T-helper 2 cell treated with Interferon-gamma antibody and Interleukin-4, amounts not matched to agents 5 μg/mL and 100 μg/mL, for 36 hours (primary cell): ENCODE results near the gene TUFT1.
"Not testable (repeated sequence)": the region's sequence is repeated elsewhere in the genome, so short reads cannot be mapped to it uniquely, and the experiment has no call there.

Source experiments
- DNase-seq: peaks from one replicate; pipeline ENCODE4 v3.0.0; 2021; ENCODE audit warnings: low spot score
- H3K27ac Mint-ChIP-seq: one replicate; pipeline ENCODE4 v1.8.0; 2021; ENCODE audit warnings: mild to moderate bottlenecking, mixed read lengths
- H3K27me3 Mint-ChIP-seq: one replicate; pipeline ENCODE4 v1.8.0; 2021; ENCODE audit warnings: low read depth, mixed read lengths
- H3K36me3 Mint-ChIP-seq: one replicate; pipeline ENCODE4 v1.8.0; 2021; ENCODE audit warnings: low read depth, mixed read lengths
- H3K4me1 Mint-ChIP-seq: one replicate; pipeline ENCODE4 v1.8.0; 2021; ENCODE audit warnings: low read depth, mixed read lengths
- H3K4me3 Mint-ChIP-seq: one replicate; pipeline ENCODE4 v1.8.0; 2022; ENCODE audit warnings: mild to moderate bottlenecking, moderate library complexity, mixed read lengths
- H3K9me3 Mint-ChIP-seq: one replicate; pipeline ENCODE4 v1.8.0; 2021; ENCODE audit warnings: mixed read lengths

Gene TUFT1

DNA sequence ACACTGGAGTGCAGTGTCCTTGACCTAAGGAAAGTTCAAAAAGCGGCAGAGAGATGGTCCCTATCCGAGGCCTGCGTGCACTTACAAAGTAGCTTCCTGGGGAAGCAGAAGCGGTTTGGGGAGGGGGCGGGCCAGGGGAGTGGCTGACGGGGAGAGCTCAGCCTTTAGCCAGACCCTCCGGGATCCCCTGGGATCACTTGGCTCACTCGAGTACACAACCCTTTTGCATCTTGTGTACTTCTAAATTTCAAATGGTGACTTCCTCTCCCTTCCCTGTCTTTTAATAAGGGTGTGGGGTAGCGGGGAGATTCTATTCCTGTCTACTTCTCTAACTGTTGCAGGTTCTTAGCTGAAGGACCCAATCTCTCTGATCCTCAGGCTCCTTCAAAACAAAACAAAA is 53.6 kb downstream of the TUFT1 start:
- Mint-ChIP-seq H3K36me3 (no peaks in the 10 kb centered on the region), H3K4me3 (peak overlapping the region; percentile 58), H3K27ac (no peak overlapping the region), H3K4me1 (peaks cover 7% of the 10 kb centered on the region), H3K9me3 (no peaks in the 10 kb centered on the region), H3K27me3 (peaks cover 25% of the 10 kb centered on the region)
- no peak for DNase-seq

DNA sequence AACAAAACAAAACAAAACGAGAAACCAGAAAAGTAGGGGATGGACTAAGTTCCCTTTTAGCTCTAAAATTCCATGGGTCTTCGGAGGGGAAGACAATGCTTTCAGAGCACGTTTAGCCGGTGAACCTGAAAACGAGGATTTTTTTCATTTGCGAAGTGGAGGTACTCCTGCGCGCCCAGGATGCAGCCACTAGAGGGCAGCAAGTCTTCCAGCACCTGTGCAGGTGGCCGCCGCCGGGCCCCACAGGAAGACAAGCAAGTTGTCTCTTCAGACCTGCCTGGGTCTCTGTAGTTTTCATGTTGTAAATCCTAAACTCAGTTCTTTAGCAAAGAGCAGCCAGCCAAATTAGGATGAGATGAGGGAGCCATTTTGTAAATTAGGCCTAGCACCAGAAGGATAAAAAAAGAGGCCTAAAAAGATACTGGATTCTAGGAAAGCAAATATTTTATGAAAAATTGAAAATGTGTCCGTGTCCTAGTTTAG is 54.1 kb downstream of the TUFT1 start:
- Mint-ChIP-seq H3K9me3 (no peaks in the 10 kb centered on the region), H3K36me3 (no peaks in the 10 kb centered on the region), H3K4me1 (peaks cover 7% of the 10 kb centered on the region), H3K4me3 (peak overlapping the region; percentile 58), H3K27ac (peak overlapping the region; percentile 6), H3K27me3 (peaks cover 22% of the 10 kb centered on the region)
- DNase-seq, result peak; percentile 74

DNA sequence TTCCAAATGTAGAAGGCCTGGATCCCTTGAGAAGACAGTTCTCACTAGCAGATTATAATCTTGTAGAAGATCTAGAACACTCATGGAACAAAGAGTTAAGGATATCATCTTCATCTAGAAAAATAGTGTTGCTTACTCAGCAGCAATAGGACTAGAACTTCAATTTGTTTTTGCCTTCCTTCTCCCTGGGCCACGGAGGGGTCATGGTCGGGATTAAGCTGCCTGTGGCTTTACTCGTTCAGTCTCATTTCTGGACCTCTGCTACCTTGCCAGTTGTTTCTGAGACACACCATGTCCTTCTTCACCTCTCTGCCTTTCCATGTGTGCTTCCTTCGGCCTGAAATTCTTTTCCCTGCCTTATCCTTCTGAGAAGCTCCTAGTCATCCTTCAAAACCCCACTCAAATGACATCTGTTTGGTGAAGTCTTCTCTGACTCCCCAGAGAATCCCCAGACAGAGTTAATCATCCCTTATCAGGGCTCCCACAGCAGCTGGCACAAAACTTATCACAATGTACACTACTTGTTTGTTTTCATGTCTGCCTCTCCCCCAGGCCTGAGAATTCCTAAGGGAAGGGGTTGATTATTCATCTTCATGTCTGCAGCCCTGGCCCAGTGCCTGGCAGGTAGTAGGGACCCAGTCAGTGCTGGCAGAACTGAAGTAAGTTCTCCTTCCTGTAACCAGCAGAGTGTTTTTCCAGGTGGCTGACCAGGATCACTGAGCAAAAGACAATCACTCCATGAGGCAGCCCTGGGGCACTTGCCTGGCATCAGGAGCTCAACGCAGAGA is 56.3 kb downstream of the TUFT1 start:
- H3K27ac Mint-ChIP-seq, result no peak overlapping the region
- H3K4me1 Mint-ChIP-seq, result peaks cover 7% of the 10 kb centered on the region
- H3K36me3 Mint-ChIP-seq, result no peaks in the 10 kb centered on the region
- DNase-seq, result no peak
- H3K9me3 Mint-ChIP-seq, result no peaks in the 10 kb centered on the region
- H3K27me3 Mint-ChIP-seq, result peaks cover 12% of the 10 kb centered on the region
- H3K4me3 Mint-ChIP-seq, result no peak overlapping the region

DNA sequence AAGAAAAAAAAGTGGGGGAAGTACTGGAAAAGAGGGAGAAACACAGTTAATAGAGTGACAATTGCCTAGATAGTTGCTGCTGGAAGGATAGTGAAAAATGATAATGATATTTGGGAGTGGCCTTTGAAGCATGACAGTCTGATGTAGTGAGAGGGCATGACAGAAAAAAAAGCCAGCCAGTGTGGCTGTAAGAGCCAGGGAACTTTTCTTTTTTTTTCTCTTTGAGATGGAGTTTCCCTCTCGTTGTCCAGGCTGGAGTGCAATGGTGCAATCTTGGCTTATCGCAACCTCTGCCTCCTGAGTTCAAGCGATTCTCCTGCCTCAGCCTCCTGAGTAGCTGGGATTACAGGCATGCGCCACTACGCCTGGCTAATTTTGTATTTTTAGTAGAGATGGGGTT is 62.4 kb downstream of the TUFT1 start:
- not testable (repeated sequence) for DNase-seq, H3K27ac Mint-ChIP-seq, H3K9me3 Mint-ChIP-seq, H3K4me1 Mint-ChIP-seq, H3K4me3 Mint-ChIP-seq, H3K36me3 Mint-ChIP-seq
- H3K27me3 Mint-ChIP-seq, result peaks cover 12% of the 10 kb centered on the region

DNA sequence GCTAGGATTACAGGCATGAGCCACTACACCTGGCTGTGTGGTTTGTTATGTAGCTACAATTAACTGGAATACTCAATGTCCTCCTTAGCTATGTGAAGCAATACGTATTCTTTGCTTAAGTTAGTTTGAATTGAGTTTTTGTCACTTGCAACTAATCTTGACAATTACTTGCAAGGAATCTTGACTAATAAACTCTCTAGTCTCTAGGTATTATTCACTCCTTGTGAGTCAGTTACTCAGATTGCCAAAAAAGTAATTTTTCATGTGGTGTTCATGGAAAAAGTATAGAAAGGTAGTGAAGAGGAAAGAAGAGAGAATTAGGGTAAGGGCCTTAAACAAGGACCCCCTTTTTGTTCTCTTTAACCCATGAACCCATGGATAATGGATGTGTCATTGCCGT is 64.2 kb downstream of the TUFT1 start:
- no peak overlapping the region for H3K4me3 Mint-ChIP-seq
- H3K27me3 Mint-ChIP-seq, result peaks cover 18% of the 10 kb centered on the region
- no peaks in the 10 kb centered on the region for H3K4me1 Mint-ChIP-seq

GRCh38 chr1:151606384-151606783 is 66.3 kb downstream of the TUFT1 start:
- Mint-ChIP-seq H3K27me3 (peaks cover 18% of the 10 kb centered on the region), H3K27ac (no peak overlapping the region), H3K4me3 (no peak overlapping the region), H3K4me1 (peaks cover 1% of the 10 kb centered on the region), H3K9me3 (no peaks in the 10 kb centered on the region), H3K36me3 (no peaks in the 10 kb centered on the region)
- DNase-seq, result no peak

More for the DNA sequence above, 64.2 kb downstream of the TUFT1 start:
- H3K36me3 Mint-ChIP-seq, result no peaks in the 10 kb centered on the region
- no peaks in the 10 kb centered on the region for H3K9me3 Mint-ChIP-seq
- no peak for DNase-seq
- H3K27ac Mint-ChIP-seq, result no peak overlapping the region

DNA sequence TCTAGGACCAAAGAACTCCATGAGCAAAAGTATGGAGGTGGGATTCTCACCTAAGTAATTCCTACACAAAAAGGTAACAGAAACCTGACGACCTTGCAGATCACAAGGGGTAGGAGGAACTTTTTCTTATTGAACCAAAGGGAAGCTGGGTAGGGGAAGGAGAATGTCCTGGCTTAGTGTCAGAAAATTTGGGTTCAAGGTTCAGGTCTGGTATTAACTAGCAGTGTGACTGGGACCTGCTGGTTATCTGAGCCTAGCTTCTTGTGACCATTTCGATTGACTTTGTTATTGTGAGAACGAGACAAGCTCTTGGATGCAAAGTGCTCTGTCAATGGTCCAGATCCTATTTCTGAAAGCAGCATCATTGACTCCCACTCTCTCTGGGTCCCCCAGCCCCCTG is 66.7 kb downstream of the TUFT1 start:
- Mint-ChIP-seq H3K4me3 (no peak overlapping the region), H3K27ac (no peak overlapping the region), H3K27me3 (peaks cover 18% of the 10 kb centered on the region), H3K9me3 (no peaks in the 10 kb centered on the region), H3K36me3 (no peaks in the 10 kb centered on the region), H3K4me1 (peaks cover 5% of the 10 kb centered on the region)
- no peak for DNase-seq

GRCh38 chr1:151610142-151610541 is 70.0 kb downstream of the TUFT1 start:
- Mint-ChIP-seq H3K36me3 (peaks cover 9% of the 10 kb centered on the region), H3K9me3 (no peaks in the 10 kb centered on the region), H3K4me3 (no peak overlapping the region), H3K4me1 (peaks cover 22% of the 10 kb centered on the region), H3K27me3 (peaks cover 15% of the 10 kb centered on the region), H3K27ac (no peak overlapping the region)
- DNase-seq, result no peak

- DNase-seq, result no peak
- Mint-ChIP-seq H3K27me3 (peaks cover 13% of the 10 kb centered on the region), H3K27ac (peak overlapping the region; percentile 66), H3K4me3 (peak overlapping the region; percentile 77), H3K9me3 (no peaks in the 10 kb centered on the region), H3K4me1 (peaks cover 33% of the 10 kb centered on the region), H3K36me3 (peaks cover 12% of the 10 kb centered on the region)
Observed at GRCh38 chr1:151611288-151611790, 71.2 kb downstream of the TUFT1 start.

GRCh38 chr1:151611832-151612500 is 71.9 kb downstream of the TUFT1 start, which contains the start of gene SNX27:
Gene SNX27, plus strand, starts transcription at chr1:151612050. Its CDS starts 152 bp downstream, at chr1:151612202.
- peak; percentile 82 for DNase-seq
- Mint-ChIP-seq H3K27me3 (peaks cover 10% of the 10 kb centered on the region), H3K9me3 (no peaks in the 10 kb centered on the region), H3K36me3 (peaks cover 12% of the 10 kb centered on the region), H3K27ac (peak within 1 kb of the TSS; percentile 99), H3K4me3 (peak within 1 kb of the TSS; percentile 100), H3K4me1 (peaks cover 34% of the 10 kb centered on the region)

GRCh38 chr1:151612501-151613281 is 72.6 kb downstream of the TUFT1 start:
- H3K4me1 Mint-ChIP-seq, result peaks cover 34% of the 10 kb centered on the region
- DNase-seq, result peak; percentile 23
- peak overlapping the region; percentile 100 for H3K4me3 Mint-ChIP-seq

DNA sequence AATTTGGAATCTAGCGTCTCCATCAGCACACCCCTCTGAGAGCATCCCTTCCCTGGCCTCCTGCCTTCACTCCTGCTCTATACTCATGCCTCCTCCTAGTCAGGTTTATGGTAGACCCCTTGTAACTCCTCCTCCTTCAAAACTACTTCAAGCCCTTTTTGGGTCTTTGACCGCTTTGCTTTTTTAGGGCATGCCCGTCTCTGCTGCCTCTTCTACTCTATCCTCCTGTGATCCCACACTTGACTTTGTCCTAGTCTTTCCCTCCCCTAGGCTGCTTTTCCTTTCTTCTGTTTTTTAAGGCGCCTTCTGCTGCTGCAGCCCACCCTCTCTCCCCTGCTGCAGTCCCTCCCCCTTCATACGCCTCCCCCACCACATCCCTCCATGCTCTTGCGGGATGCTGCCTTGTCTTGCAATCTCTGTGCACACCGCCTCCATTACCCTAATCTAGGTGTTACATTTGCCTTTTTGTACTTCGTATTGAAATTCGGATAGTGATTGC is 73.2 kb downstream of the TUFT1 start:
- peak overlapping the region; percentile 99 for H3K27ac Mint-ChIP-seq

More at GRCh38 chr1:151612501-151613281, 72.6 kb downstream of the TUFT1 start:
- Mint-ChIP-seq H3K36me3 (peaks cover 12% of the 10 kb centered on the region), H3K27me3 (peaks cover 5% of the 10 kb centered on the region), H3K9me3 (no peaks in the 10 kb centered on the region), H3K27ac (peak overlapping the region; percentile 99)

DNA sequence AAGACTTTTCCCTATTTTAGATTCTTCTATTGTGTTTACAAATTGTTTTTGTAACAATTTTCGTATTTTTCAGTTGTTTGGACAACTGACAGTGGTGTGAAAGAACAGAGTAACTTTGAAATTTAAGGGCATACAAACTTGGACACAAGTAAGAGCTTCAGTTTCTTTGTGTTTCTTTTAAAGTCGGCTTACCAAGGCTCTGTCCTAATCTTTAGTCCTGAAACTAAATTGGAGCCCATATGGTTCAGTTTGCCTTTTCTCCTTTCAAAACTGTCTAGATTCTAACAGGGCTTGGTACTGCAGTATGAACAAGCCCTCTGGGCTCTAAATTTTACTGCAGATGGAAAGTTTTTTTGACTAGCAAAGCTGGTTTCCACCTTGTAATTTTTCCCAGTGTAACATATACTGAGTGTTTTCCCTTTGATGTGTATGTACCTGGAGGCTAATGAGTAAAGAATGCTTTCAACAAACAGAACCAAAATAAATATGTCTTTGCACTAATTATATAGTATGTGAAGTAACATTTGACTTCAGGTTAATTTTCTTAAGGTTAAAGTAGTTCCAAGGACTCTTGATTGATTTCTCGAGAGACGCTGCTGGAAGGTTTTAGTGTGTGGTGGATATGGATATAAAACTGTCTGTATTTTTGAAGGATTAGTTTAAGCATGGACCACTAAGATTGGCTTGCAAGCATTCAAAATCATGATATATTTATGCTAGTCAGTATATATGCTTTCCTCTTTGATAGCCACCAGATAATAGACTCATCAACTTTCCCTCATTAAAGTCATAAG is 75.8 kb downstream of the TUFT1 start:
- no peak for DNase-seq
- Mint-ChIP-seq H3K36me3 (peaks cover 14% of the 10 kb centered on the region), H3K9me3 (no peaks in the 10 kb centered on the region), H3K4me3 (no peak overlapping the region), H3K27me3 (no peaks in the 10 kb centered on the region), H3K4me1 (peaks cover 45% of the 10 kb centered on the region), H3K27ac (no peak overlapping the region)

More for the DNA sequence above, 73.2 kb downstream of the TUFT1 start:
- DNase-seq, result no peak
- Mint-ChIP-seq H3K4me3 (peak overlapping the region; percentile 100), H3K9me3 (no peaks in the 10 kb centered on the region), H3K4me1 (peaks cover 35% of the 10 kb centered on the region), H3K36me3 (peaks cover 13% of the 10 kb centered on the region), H3K27me3 (peaks cover 2% of the 10 kb centered on the region)
